ENCODE measurements around the gene IQCH. TPM values are rescaled to one million over a fixed set of nuclear protein-coding genes. Genes with fewer than 3 reads are reported as not detected.

Gene IQCH
- total and polyA plus RNA-seq, 9 of the 15 experiments (the other 6 are each of a cell fraction or from before 2014, with no cell fraction given): 1.8 to 3.9 (median 2.7) TPM

- DNase-seq (ENCODE audit: extremely low read depth in 1 of 4, low spot score in 3 of 4) (no peak), FAIRE-seq (no peak), ATAC-seq (no peak)
- Histone ChIP-seq H3K4me1 (replicated peaks in 1 of 2; ENCODE audit: control insufficient read depth in 2 of 2, insufficient read depth in 2 of 2, low read length in 2 of 2) (no peaks in the 10 kb centered on the region), H3K79me2 (ENCODE audit: control insufficient read depth, insufficient read depth, low read length) (no peaks in the 10 kb centered on the region), H2AFZ (ENCODE audit: low read depth, low read length) (no peak overlapping the region), H3K27me3 (ENCODE audit: control insufficient read depth in 2 of 2, insufficient read depth in 2 of 2, low read length in 2 of 2) (no peaks in the 10 kb centered on the region; a peak in 1 of 5 replicates), H3K27ac (ENCODE audit: extremely low read depth, low read depth, low read length) (no peak overlapping the region), H3K36me3 (ENCODE audit: control insufficient read depth, insufficient read depth, low read length) (no peaks in the 10 kb centered on the region), H3K9ac (ENCODE audit: insufficient read depth in 1 of 2, low read depth in 2 of 2, low read length in 2 of 2) (no peak overlapping the region), H3K4me2 (ENCODE audit: insufficient read depth, low read length) (no peak overlapping the region), H3K9me1 (ENCODE audit: control insufficient read depth, insufficient read depth, low read length) (no peaks in the 10 kb centered on the region), H4K20me1 (replicated peaks; ENCODE audit: control insufficient read depth, insufficient read depth, low read length) (no peaks in the 10 kb centered on the region), H3K9me3 (replicated peaks; ENCODE audit: control insufficient read depth, insufficient read depth, low read depth, low read length) (no peaks in the 10 kb centered on the region), H3K4me3 (no peak overlapping the region)
- TF ChIP-seq TOE1 (IDR thresholded peaks at IDR 0.05; ENCODE audit: borderline replicate concordance) (no peak), TOE1 (CRISPR knock-in tag; IDR thresholded peaks at IDR 0.05; ENCODE audit: borderline replicate concordance, low read depth) (no peak), ZNF785 (CRISPR knock-in tag; IDR thresholded peaks at IDR 0.05) (no peak), CEBPG (CRISPR knock-in tag; IDR thresholded peaks at IDR 0.05) (no peak), CEBPG (tag; conservative IDR thresholded peaks at IDR 0.05 in 1 of 2, IDR thresholded peaks at IDR 0.05 in 1 of 2) (0 out of 4 replicates have a peak, but pooled peaks of 1 of the 2 experiments have one; percentile 15), CGGBP1 (CRISPR knock-in tag; IDR thresholded peaks at IDR 0.05) (no peak)
- POLR2A ChIA-PET: interaction anchor here (1.0 to 1.1 kb wide), 3 partner anchors 8 to 371 kb away, joined by 3 to 6 read pairs (median 3); no protein-coding TSS in a partner anchor
- 18% methylated on average over 2 of the region's 2 CpGs for WGBS (ENCODE audit: insufficient coverage, low coverage, missing lambda C conversion rate)
- CTCF ChIA-PET (ENCODE audit: low intra/inter-chr PET ratio): interaction anchor here (4.7 kb wide), 1 partner anchor 354 kb away, joined by 50 read pairs; no protein-coding TSS in a partner anchor
- in situ Hi-C loops (cut with MboI) (loop anchor here (5.0 kb wide), 1 partner anchor 353 kb away; no protein-coding TSS in a partner anchor), intact Hi-C loops (cut with micrococcal nuclease) (loop anchor here (5.0 to 10.0 kb wide), 2 partner anchors 132 to 534 kb away; no protein-coding TSS in a partner anchor)
- BruUV-seq (replicated peaks): no TSS peak
Measured at GRCh38 chr15:67300266-67301025, 45.9 kb downstream of the IQCH start.

All from K562 (cell line).